Nephron progenitor cell (in vitro differentiated cells): ENCODE measurements around the gene THPO.

Source experiments
- DNase-seq: peaks from one replicate; pipeline ENCODE4 v3.0.0; 2021
- H3K27ac Mint-ChIP-seq: 2 replicates; pipeline ENCODE4 v1.8.0; 2021; ENCODE audit warnings: mild to moderate bottlenecking, moderate library complexity, mixed read lengths
- H3K27me3 Mint-ChIP-seq: 2 replicates; pipeline ENCODE4 v1.8.0; 2021; ENCODE audit warnings: mild to moderate bottlenecking, low read depth, mixed read lengths; ENCODE audit not compliant: poor library complexity
- H3K36me3 Mint-ChIP-seq: 2 replicates; pipeline ENCODE4 v1.8.0; 2021; ENCODE audit warnings: low read depth, mixed read lengths
- H3K4me1 Mint-ChIP-seq: 2 replicates; pipeline ENCODE4 v1.8.0; 2021; ENCODE audit warnings: mixed read lengths
- H3K4me3 Mint-ChIP-seq: 2 replicates; pipeline ENCODE4 v1.8.0; 2021; ENCODE audit warnings: mild to moderate bottlenecking, moderate library complexity, mixed read lengths
- H3K9me3 Mint-ChIP-seq: 2 replicates; pipeline ENCODE4 v1.8.0; 2021; ENCODE audit warnings: mild to moderate bottlenecking, moderate library complexity, mixed read lengths
- CTCF ChIP-seq: fragments of 200-600 bp; sonication (generic); IDR thresholded peaks from 2 replicates; pipeline ENCODE4 v1.5.0; 2021; ENCODE audit warnings: antibody characterized with exemption

Gene THPO

DNA sequence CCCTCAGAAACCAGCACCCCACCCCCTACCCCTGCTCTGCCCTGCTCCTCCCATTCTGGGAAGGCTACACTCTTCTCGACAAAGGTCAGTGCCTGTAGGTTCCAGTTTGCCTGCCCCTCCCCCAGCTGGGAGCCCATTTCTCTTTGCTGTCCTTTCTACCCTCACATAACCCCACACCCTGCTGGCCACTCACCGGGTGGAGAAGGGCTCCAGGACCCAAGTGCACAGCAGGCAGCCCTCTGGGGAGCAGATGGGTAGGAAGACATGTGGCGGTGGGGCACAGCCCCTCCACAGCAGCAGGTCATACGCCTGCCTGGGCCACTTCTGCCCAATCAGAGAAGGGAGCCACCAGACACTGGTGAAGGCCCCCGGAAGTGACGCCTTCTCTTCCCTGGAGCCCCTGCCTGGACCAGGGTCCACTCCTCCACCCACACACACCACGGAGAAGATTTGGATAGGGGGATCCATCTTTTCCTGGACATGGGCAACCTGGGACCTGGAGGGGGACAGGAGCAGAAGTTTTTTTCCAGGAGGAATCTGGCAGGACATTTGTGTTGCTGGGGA, at the start of gene THPO:
Gene THPO, minus strand, starts transcription at position 326 of the 564 bp plus-strand sequence. CDS start 1,948 bp downstream, outside the sequence.
- peaks cover 52% of the 10 kb centered on the region for H3K27me3 Mint-ChIP-seq
- DNase-seq: peak; percentile 57
- H3K27ac Mint-ChIP-seq: peak within 1 kb of the TSS; percentile 5

DNA sequence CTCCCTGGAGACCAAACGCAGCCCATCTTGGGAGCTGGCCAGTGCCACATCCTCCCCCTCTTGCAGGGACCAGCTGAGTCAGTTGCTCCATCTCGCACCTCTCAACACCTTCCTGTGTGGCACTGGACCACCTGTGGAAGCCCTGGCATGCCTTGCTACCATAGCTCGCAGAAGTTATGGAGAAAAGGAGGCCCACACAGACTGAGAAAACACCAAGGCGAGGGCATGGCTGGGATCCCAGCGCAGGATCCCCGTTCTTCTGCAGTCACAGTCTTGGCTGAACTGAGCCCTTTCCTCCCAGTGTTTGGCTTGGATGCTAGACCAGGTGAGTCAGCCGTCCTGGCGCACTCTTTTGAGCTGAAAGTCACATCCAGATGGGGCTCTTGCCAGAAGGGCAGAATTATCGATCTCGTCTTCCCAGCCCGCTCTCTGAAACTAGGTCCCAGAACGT, 48.7 kb upstream of the THPO start:
- Mint-ChIP-seq H3K4me3 (no peak overlapping the region), H3K27me3 (peaks cover 21% of the 10 kb centered on the region)

More for the DNA sequence above, at the start of gene THPO:
- Mint-ChIP-seq H3K4me3 (peak within 1 kb of the TSS; percentile 82), H3K36me3 (peaks cover 7% of the 10 kb centered on the region), H3K9me3 (no peaks in the 10 kb centered on the region), H3K4me1 (peaks cover 39% of the 10 kb centered on the region)
- TF ChIP-seq CTCF: no peak

GRCh38 chr3:184423561-184423960, 45.6 kb upstream of the THPO start:
- Mint-ChIP-seq H3K9me3 (peaks cover 19% of the 10 kb centered on the region), H3K4me3 (no peak overlapping the region), H3K27ac (no peak overlapping the region), H3K36me3 (no peaks in the 10 kb centered on the region), H3K27me3 (peaks cover 16% of the 10 kb centered on the region), H3K4me1 (no peaks in the 10 kb centered on the region)
- TF ChIP-seq CTCF: no peak
- no peak for DNase-seq

More for the DNA sequence above, 48.7 kb upstream of the THPO start:
- H3K36me3 Mint-ChIP-seq: no peaks in the 10 kb centered on the region
- no peak overlapping the region for H3K27ac Mint-ChIP-seq
- no peak for TF ChIP-seq CTCF
- no peak for DNase-seq
- H3K4me1 Mint-ChIP-seq: no peaks in the 10 kb centered on the region
- peaks cover 19% of the 10 kb centered on the region for H3K9me3 Mint-ChIP-seq

GRCh38 chr3:184419171-184419570, 41.2 kb upstream of the THPO start:
- H3K27ac Mint-ChIP-seq: no peak overlapping the region
- H3K4me1 Mint-ChIP-seq: peaks cover 7% of the 10 kb centered on the region
- no peak for DNase-seq
- no peaks in the 10 kb centered on the region for H3K36me3 Mint-ChIP-seq
- TF ChIP-seq CTCF: no peak
- H3K4me3 Mint-ChIP-seq: no peak overlapping the region
- H3K9me3 Mint-ChIP-seq: peaks cover 19% of the 10 kb centered on the region
- H3K27me3 Mint-ChIP-seq: peaks cover 15% of the 10 kb centered on the region

DNA sequence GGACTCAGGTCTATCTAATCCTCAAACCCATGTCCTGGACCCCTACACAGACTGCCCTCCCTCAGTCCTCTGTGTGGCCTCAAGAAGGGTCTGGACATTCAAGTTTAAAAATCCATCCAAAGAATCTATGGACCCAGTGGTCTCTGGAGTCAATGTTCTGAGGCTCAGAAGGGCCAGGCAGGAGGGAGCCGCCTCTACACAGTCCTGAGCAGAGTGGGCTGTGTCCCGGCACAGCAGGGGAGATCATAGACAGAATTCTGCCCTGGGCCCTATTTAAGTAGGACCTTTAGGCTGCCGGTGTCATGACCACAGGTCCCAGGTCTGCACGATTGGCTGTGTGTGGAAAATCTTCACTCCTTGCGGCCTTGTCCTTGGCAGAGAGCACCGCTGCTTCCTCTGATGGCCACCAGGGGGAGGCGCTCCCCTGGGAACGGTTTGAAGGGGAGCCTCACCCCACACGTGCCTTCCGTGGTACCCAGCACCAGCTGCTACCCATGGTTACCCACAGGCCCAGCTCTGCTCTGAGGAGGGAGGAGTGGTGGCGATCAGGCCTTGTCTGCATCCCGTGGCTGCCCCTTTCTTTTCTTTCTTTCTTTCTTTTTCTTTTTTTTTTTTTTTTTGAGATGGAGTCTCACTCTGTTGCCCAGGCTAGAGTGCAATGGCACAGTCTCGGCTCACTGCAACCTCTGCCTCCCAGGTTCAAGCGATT, 39.8 kb upstream of the THPO start:
- Mint-ChIP-seq H3K4me1 (peaks cover 7% of the 10 kb centered on the region), H3K4me3 (no peak overlapping the region), H3K36me3 (no peaks in the 10 kb centered on the region), H3K27me3 (peaks cover 8% of the 10 kb centered on the region), H3K27ac (no peak overlapping the region), H3K9me3 (peaks cover 8% of the 10 kb centered on the region)
- TF ChIP-seq CTCF: peak; percentile 87
- peak; percentile 70 for DNase-seq

GRCh38 chr3:184415203-184415490, 37.1 kb upstream of the THPO start:
- H3K27me3 Mint-ChIP-seq: peaks cover 5% of the 10 kb centered on the region
- no peak overlapping the region for H3K27ac Mint-ChIP-seq
- H3K36me3 Mint-ChIP-seq: no peaks in the 10 kb centered on the region
- H3K9me3 Mint-ChIP-seq: no peaks in the 10 kb centered on the region
- H3K4me3 Mint-ChIP-seq: no peak overlapping the region
- peaks cover 7% of the 10 kb centered on the region for H3K4me1 Mint-ChIP-seq
- no peak for TF ChIP-seq CTCF
- DNase-seq: no peak
